Measurements from ENCODE around the gene QRICH1.

Gene QRICH1

DNA sequence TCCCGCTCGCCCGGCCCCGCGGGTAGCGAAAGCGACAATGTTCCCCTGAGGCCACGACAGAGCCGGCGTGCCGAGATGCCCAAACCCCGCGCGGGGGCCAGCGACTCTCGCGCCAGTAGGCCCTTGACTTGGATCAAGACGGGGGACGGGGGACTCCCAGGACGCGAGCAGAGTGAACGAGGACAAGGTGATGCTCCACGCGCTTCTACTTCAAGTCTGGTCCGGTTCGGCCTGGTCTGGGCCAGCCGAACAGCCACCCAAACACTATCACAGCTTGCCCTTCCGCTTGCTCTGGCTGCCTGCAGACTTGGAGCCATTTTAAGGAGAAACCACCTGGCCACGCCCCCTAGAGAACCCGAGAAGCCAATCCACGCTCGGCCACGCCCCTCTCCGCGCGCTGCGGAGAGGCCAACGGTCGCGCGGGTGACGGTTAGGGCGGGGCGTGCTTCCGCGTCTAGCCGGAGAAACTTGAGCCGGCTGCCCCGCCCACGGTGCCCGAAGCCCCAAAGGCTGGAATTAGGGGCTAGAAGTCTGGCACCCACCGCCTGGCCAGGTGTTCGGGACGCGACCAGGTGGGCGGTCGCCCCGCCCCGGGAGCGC, 72.6 kb downstream of the QRICH1 start:
- H3K4me1 Mint-ChIP-seq (ENCODE audit: low read depth) = peaks cover 30% of the 10 kb centered on the region
- peak overlapping the region; percentile 95 for H3K27ac Mint-ChIP-seq
- H3K36me3 Mint-ChIP-seq (ENCODE audit: low read depth) = peaks cover 28% of the 10 kb centered on the region
- H3K9me3 Mint-ChIP-seq = no peaks in the 10 kb centered on the region
- peak overlapping the region; percentile 91 for H3K4me3 Mint-ChIP-seq
- H3K27me3 Mint-ChIP-seq (ENCODE audit: low read depth) = no peaks in the 10 kb centered on the region

DNA sequence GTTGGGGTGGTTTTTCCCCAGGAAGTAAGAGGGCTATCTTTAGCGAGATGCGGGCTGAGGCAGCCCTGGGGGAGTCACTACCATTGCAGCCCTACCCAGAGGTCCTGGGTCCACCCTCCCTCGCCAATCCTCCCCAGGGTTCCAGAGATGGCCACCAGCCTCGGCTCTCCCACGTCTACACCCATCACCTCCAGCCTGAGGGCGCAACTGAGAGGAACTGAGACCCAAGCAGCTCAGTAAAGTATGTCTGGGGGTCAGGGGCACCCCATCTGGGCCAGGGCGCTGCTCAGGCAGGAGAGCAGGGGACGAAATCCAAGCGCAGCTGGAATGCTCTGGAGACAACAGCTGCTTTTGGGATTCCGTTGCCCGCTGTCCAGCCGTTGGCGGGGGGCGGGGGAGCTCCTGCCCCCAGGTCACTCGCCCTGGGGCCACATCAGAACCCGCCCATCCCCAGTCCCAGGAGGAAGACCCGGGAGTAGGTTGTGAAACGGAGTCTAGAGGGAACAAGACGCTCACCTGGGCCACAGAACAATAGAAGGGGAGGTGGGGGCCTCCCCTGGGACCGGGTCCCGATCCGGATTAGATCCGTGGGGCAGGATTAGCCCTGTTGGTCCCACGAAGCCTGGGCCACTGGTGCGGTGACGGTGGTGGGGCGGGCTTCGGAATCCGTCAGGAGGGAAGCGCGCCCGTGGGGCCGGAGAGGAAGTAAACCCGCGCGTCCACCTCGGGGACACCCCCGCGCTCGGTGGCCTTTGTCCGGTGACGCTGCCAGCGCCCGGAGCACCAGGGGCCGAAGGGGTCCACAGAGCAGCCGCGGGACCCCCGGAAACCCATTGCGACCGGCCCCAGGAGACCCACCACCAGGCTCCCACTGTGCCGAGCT, 73.3 kb downstream of the QRICH1 start:
- peak overlapping the region; percentile 95 for H3K27ac Mint-ChIP-seq
- H3K4me1 Mint-ChIP-seq (ENCODE audit: low read depth) = peaks cover 27% of the 10 kb centered on the region
- peaks cover 28% of the 10 kb centered on the region for H3K36me3 Mint-ChIP-seq (ENCODE audit: low read depth)
- peak overlapping the region; percentile 91 for H3K4me3 Mint-ChIP-seq
- no peaks in the 10 kb centered on the region for H3K27me3 Mint-ChIP-seq (ENCODE audit: low read depth)
- no peaks in the 10 kb centered on the region for H3K9me3 Mint-ChIP-seq

DNA sequence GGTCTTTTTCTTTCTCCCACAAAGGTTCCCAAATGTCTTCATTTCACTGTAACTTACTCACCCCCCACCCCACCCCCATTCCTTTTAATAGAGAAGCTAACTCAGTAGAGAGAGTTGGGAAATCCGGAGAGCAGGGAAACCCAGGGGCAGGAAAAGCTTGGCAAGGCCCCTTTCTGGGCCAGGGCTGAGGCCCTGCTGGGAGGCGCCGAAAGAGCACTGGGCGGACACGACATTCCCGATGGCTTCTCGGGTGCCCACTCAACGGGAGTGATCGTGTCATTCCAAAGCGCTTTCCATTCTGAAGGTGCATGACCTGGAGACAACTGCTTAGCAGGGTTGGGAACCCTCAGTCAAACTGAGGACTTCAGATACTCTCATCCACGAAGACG, 73.9 kb downstream of the QRICH1 start:
- no peaks in the 10 kb centered on the region for H3K9me3 Mint-ChIP-seq
- peaks cover 29% of the 10 kb centered on the region for H3K36me3 Mint-ChIP-seq (ENCODE audit: low read depth)
- peak overlapping the region; percentile 91 for H3K4me3 Mint-ChIP-seq
- H3K27me3 Mint-ChIP-seq (ENCODE audit: low read depth) = no peaks in the 10 kb centered on the region
- peaks cover 25% of the 10 kb centered on the region for H3K4me1 Mint-ChIP-seq (ENCODE audit: low read depth)
- H3K27ac Mint-ChIP-seq = peak overlapping the region; percentile 95

DNA sequence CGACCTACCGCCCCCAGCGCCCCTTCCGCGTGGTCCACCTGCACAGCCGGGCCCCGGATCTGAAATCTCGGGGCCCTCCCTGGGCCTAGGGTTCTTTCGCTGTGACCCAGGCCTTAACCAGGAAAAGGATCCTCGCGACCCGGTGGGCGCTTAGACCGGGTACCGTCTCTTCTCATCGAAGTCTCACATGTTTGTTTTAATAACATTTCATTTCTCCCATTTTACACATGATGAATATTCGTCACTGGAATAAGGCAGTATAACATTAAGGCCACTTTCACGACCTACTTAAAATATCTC, 75.2 kb downstream of the QRICH1 start:
- Mint-ChIP-seq H3K4me1 (ENCODE audit: low read depth) (peaks cover 22% of the 10 kb centered on the region), H3K27me3 (ENCODE audit: low read depth) (no peaks in the 10 kb centered on the region), H3K4me3 (peak overlapping the region; percentile 91), H3K36me3 (ENCODE audit: low read depth) (peaks cover 24% of the 10 kb centered on the region), H3K9me3 (no peaks in the 10 kb centered on the region), H3K27ac (peak overlapping the region; percentile 87)

DNA sequence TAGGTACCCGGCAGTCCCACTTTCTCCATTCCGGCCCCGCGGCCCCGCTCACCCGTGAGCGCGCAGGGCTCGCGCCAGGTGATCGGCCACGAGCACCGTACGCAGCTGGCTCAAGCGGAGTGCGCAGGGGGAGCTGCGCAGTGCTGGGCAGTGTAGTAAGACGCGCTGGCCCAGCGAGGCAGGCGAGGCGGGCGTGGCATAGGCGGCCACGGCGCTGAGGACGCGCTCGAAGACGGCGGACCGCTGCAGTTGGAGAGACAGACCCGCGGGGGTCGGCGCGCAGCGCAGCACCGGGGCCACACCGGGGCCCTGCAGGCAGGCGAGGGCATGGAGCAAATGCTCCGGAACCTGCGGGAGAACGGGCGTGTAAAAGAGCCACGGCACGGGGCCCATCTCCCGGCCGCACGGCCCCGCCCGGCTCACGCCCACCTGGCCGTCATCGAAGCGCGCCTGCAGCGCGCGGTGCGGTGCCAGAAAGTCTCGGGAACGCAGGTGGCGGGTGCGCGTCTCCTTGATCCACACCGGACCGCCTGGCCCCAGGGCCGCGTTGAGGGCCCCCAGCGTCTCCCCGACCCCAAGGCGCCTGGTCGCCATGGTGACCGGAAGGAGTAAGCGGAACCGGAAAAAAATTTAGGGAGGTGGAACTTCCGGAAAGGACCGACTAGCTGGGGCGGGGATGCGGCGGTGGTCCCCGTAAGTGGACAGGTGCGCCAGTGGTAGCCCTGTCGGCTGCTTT, 75.7 kb downstream of the QRICH1 start, which contains the start of gene DALRD3:
Gene DALRD3, minus strand, starts transcription at position 610 of the 736 bp plus-strand sequence. Its CDS starts 16 bp downstream, at position 594.
- no peaks in the 10 kb centered on the region for H3K27me3 Mint-ChIP-seq (ENCODE audit: low read depth)
- peaks cover 19% of the 10 kb centered on the region for H3K4me1 Mint-ChIP-seq (ENCODE audit: low read depth)
- peaks cover 22% of the 10 kb centered on the region for H3K36me3 Mint-ChIP-seq (ENCODE audit: low read depth)
- H3K27ac Mint-ChIP-seq = peak within 1 kb of the TSS; percentile 95
- H3K9me3 Mint-ChIP-seq = no peaks in the 10 kb centered on the region
- H3K4me3 Mint-ChIP-seq = peak within 1 kb of the TSS; percentile 91

DNA sequence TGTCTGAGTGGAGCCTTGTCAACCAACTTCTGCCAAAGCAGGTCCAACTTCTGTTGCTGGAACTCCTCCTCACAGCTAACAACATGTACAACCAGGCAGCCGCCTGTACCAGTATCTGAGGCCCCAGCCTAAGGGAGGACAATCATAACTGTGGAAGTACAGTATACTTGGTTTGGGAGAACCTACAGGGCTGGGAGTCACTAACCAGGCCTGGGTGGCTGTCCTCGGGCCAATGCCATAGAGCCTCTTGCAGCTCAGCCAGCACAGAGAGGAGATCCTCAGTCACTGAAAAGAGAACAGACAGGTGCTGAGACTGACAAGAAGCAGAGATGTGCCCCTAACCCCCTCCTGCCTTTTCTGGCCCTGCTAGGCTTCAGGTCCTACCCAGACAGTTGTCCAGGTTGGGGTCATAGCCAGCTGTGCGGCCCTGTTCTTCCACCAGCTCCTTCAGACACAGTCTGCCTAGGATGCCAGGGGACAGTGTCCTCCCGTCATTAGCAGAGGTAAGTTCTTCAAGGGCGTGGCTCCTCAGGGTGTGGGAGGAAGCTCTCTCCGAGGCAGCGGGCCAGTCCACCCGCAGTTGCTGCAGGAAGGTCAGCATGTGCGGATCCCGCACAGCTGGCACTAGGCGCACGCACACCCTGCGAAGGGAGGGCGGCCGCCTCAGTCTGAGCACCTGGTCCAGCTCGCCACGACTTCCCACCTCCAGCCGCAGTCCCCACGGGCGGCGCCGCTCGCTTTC, 76.5 kb downstream of the QRICH1 start:
- peak overlapping the region; percentile 91 for H3K4me3 Mint-ChIP-seq
- peaks cover 14% of the 10 kb centered on the region for H3K4me1 Mint-ChIP-seq (ENCODE audit: low read depth)
- no peaks in the 10 kb centered on the region for H3K9me3 Mint-ChIP-seq
- H3K27me3 Mint-ChIP-seq (ENCODE audit: low read depth) = no peaks in the 10 kb centered on the region
- H3K27ac Mint-ChIP-seq = peak overlapping the region; percentile 67
- H3K36me3 Mint-ChIP-seq (ENCODE audit: low read depth) = peaks cover 16% of the 10 kb centered on the region

- Mint-ChIP-seq H3K4me1 (ENCODE audit: low read depth) (peaks cover 17% of the 10 kb centered on the region), H3K4me3 (no peak overlapping the region), H3K27ac (no peak overlapping the region)
Observed at GRCh38 chr3:49016414-49017228, 77.2 kb downstream of the QRICH1 start.

GRCh38 chr3:49015765-49016164, 78.1 kb downstream of the QRICH1 start:
- Mint-ChIP-seq H3K4me1 (ENCODE audit: low read depth) (peaks cover 14% of the 10 kb centered on the region), H3K27me3 (ENCODE audit: low read depth) (no peaks in the 10 kb centered on the region), H3K9me3 (no peaks in the 10 kb centered on the region), H3K36me3 (ENCODE audit: low read depth) (peaks cover 21% of the 10 kb centered on the region), H3K27ac (no peak overlapping the region), H3K4me3 (peak overlapping the region; percentile 45)

More at GRCh38 chr3:49016414-49017228, 77.2 kb downstream of the QRICH1 start:
- Mint-ChIP-seq H3K9me3 (no peaks in the 10 kb centered on the region), H3K27me3 (ENCODE audit: low read depth) (no peaks in the 10 kb centered on the region), H3K36me3 (ENCODE audit: low read depth) (peaks cover 20% of the 10 kb centered on the region)

DNA sequence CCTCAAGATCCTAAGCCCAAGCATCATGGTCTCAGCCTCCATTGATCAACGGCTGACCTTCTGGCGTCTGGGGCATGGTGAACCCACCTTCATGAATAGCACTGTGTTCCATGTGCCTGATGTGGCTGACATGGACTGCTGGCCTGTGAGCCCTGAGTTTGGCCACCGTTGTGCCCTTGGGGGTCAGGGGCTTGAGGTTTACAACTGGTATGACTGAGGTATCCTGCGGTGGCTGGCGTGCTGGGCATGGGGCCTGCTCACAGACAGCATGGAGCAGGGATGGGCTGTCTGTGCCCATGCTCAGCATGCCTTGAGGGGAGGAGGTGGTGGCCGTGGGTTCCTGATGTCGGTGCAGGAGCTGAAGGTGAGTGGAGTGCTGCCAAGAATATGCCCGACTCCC, 78.8 kb downstream of the QRICH1 start:
- H3K36me3 Mint-ChIP-seq (ENCODE audit: low read depth) = peaks cover 21% of the 10 kb centered on the region
- H3K9me3 Mint-ChIP-seq = no peaks in the 10 kb centered on the region
- no peak overlapping the region for H3K27ac Mint-ChIP-seq
- H3K4me1 Mint-ChIP-seq (ENCODE audit: low read depth) = peaks cover 14% of the 10 kb centered on the region
- H3K27me3 Mint-ChIP-seq (ENCODE audit: low read depth) = no peaks in the 10 kb centered on the region
- H3K4me3 Mint-ChIP-seq = no peak overlapping the region

DNA sequence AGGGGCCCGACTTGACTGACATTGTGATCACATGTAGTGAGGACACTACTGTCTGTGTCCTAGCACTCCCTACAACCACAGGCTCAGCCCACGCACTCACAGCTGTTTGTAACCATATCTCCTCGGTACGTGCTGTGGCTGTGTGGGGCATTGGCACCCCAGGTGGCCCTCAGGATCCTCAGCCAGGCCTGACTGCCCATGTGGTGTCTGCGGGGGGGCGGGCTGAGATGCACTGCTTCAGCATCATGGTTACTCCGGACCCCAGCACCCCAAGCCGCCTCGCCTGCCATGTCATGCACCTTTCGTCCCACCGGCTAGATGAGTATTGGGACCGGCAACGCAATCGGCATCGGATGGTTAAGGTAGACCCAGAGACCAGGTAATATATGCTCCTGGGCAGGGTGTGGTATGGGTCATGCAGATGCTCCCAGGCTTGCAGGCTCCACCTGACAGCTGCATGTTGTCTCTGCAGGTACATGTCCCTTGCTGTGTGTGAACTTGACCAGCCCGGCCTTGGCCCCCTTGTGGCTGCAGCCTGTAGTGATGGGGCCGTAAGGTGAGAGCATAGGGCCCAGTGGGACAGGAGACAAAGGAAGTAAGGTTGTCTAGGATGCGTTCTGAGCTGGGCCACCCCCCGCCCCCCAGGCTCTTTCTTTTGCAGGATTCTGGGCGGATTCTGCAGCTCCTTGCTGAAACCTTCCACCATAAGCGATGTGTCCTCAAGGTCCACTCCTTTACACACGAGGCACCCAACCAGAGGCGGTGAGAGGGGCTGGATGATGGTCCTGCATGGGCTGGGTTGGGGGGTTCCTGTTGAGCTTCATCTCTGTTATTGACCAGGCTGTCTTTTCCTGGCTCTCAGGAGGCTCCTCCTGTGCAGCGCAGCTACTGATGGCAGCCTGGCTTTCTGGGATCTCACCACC, 79.9 kb downstream of the QRICH1 start:
- H3K4me3 Mint-ChIP-seq = no peak overlapping the region

GRCh38 chr3:49013113-49013737, 80.6 kb downstream of the QRICH1 start:
- H3K36me3 Mint-ChIP-seq (ENCODE audit: low read depth) = peaks cover 26% of the 10 kb centered on the region
- H3K4me1 Mint-ChIP-seq (ENCODE audit: low read depth) = peaks cover 12% of the 10 kb centered on the region
- no peaks in the 10 kb centered on the region for H3K27me3 Mint-ChIP-seq (ENCODE audit: low read depth)
- no peaks in the 10 kb centered on the region for H3K9me3 Mint-ChIP-seq
- no peak overlapping the region for H3K27ac Mint-ChIP-seq
- no peak overlapping the region for H3K4me3 Mint-ChIP-seq

More for the DNA sequence above, 79.9 kb downstream of the QRICH1 start:
- Mint-ChIP-seq H3K4me1 (ENCODE audit: low read depth) (peaks cover 11% of the 10 kb centered on the region), H3K36me3 (ENCODE audit: low read depth) (peaks cover 25% of the 10 kb centered on the region), H3K27ac (no peak overlapping the region), H3K9me3 (no peaks in the 10 kb centered on the region), H3K27me3 (ENCODE audit: low read depth) (no peaks in the 10 kb centered on the region)

DNA sequence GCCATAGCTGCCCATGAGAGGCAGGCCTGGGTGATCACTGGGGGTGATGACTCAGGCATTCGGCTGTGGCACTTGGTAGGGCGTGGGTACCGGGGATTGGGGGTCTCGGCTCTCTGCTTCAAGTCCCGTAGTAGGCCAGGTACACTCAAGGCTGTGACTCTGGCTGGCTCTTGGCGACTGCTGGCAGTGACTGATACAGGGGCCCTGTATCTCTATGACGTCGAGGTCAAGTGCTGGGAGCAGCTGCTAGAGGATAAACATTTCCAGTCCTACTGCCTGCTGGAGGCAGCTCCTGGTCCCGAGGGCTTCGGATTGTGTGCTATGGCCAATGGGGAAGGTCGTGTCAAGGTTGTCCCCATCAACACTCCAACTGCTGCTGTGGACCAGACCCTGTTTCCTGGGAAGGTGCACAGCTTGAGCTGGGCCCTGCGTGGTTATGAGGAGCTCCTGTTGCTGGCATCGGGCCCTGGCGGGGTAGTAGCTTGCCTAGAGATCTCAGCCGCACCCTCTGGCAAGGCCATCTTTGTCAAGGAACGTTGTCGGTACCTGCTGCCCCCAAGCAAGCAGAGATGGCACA, 81.3 kb downstream of the QRICH1 start:
- no peaks in the 10 kb centered on the region for H3K27me3 Mint-ChIP-seq (ENCODE audit: low read depth)
- H3K27ac Mint-ChIP-seq = no peak overlapping the region
- peaks cover 26% of the 10 kb centered on the region for H3K36me3 Mint-ChIP-seq (ENCODE audit: low read depth)
- H3K4me1 Mint-ChIP-seq (ENCODE audit: low read depth) = peaks cover 16% of the 10 kb centered on the region
- H3K9me3 Mint-ChIP-seq = no peaks in the 10 kb centered on the region
- H3K4me3 Mint-ChIP-seq = no peak overlapping the region
